GM12865 (cell line): Measurements from ENCODE around the gene MARCHF7.

ENCODE experiments used
- DNase-seq: peaks from one replicate; pipeline ENCODE4 v3.0.0; 2010; ENCODE audit warnings: low read depth
- H3K4me3 ChIP-seq: 2 replicates; pipeline ENCODE4 v1.5.1; 2011; ENCODE audit warnings: mild to moderate bottlenecking, low read depth, low read length, control low read depth
- TF ChIP-seq, protein P1 (sequence below): IDR thresholded peaks from 2 replicates; pipeline ENCODE4 v1.5.1; 2011; ENCODE audit warnings: low read length, control low read depth, low read depth, inconsistent platforms; ENCODE audit not compliant: insufficient read depth; ENCODE audit errors: missing control alignments

The MARCHF7 gene

DNA sequence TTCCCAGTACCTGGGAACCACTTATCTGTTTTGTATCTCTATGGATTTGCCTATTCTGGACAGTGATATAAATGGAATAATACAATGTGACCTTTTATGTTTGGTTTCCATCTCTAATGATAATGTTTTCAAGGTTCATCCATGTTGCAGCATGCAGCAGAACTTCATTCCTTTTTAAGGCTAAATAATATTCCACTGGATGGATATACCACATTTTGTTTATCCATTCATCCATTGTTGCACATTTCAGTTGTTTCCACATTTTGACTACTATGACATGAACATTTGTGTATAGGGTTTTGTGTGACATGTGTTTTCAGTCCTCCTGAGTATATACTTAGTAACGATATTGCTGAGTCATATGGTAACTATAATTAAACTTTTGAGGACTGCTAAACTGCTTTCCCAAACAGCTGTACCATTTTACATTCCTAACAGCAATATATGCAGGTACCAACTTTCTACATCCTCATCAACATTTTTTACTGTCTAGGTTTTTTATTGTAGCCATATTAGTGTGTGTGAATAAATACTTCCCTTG, 17.7 kb upstream of the MARCHF7 start:
- no peak for DNase-seq
- H3K4me3 ChIP-seq = no peak overlapping the region
- TF ChIP-seq, protein P1, sequence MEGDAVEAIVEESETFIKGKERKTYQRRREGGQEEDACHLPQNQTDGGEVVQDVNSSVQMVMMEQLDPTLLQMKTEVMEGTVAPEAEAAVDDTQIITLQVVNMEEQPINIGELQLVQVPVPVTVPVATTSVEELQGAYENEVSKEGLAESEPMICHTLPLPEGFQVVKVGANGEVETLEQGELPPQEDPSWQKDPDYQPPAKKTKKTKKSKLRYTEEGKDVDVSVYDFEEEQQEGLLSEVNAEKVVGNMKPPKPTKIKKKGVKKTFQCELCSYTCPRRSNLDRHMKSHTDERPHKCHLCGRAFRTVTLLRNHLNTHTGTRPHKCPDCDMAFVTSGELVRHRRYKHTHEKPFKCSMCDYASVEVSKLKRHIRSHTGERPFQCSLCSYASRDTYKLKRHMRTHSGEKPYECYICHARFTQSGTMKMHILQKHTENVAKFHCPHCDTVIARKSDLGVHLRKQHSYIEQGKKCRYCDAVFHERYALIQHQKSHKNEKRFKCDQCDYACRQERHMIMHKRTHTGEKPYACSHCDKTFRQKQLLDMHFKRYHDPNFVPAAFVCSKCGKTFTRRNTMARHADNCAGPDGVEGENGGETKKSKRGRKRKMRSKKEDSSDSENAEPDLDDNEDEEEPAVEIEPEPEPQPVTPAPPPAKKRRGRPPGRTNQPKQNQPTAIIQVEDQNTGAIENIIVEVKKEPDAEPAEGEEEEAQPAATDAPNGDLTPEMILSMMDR = no peak

DNA sequence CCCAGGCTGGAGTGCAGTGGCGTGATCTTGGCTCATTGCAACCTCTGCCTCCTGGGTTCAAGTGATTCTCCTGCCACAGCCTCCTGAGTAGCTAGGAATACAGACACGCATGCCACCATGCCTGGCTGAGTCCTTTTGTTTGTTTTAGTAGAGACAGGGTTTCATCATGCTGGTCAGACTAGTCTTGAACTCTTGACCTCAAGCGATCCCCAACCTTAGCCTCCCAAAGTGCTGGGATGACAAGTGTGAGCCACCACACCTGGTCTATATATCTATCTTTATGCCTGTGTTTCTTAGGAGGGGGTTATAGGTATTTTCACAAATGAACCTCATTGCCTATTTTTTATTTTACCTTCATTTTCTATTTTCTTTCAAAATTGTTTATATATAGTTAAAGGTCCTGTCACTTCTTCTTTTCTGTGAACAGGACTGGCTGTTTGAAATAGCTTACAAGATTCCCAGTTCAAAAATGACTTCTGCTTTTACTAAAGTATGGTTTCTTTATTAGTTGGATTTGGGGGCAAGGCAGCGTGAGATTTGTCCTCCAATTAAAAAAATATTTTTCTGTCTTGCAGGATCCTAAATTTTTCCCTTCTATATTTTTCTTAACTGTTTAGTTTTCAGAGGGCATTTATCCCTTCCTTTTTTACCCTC, 16.4 kb upstream of the MARCHF7 start:
- no peak for DNase-seq
- H3K4me3 ChIP-seq = no peak overlapping the region
- TF ChIP-seq, protein P1 = no peak

DNA sequence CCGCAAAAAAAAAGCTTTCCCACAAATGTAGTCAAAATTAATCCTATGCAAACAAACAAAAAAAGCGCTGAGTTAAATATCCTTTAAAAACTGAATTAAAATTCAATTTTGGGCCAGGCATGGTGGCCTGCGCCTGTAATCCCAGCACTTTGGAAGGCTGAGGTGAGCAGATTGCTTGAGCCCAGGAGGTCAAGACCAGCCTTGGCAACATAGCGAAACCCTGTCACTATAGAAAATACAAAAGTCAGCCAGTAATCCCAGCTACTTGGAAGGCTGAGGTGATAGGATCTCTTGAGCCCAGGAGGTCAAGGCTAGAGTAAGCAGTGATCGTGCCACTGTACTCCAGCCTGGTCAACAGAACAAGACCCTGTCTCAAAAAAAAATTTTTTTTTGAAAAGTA, 8.8 kb upstream of the MARCHF7 start:
- DNase-seq = no peak
- H3K4me3 ChIP-seq = no peak overlapping the region
- TF ChIP-seq, protein P1 = no peak

DNA sequence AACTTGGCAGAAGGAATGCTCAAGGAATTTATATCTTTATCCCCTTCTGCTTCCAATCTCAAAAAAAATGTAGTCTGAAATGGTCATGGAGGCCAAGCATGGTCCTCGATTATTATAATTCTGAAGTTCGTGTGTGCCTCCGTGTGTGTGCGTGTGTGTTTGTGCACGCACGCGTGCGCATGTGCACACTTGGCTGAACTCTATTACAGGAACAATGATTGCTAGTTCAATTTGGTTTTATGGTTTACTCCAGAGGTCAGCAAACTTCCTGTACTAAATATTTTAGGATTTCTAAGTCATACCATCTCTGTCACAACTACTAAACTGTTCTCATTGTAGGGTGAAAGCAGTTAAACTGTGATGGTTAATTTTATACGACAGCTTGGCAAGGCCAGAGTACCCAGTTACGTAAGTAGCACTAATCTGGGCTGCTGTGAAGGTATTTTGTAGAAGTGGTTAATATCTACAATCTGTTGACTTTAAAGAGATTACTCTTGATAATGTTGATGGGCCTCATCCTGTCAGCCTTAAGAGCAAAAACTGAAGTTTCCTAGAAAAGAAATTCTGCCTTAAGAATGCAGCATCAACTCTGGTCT, 5.8 kb upstream of the MARCHF7 start:
- DNase-seq = no peak
- TF ChIP-seq, protein P1 = no peak
- H3K4me3 ChIP-seq = no peak overlapping the region

DNA sequence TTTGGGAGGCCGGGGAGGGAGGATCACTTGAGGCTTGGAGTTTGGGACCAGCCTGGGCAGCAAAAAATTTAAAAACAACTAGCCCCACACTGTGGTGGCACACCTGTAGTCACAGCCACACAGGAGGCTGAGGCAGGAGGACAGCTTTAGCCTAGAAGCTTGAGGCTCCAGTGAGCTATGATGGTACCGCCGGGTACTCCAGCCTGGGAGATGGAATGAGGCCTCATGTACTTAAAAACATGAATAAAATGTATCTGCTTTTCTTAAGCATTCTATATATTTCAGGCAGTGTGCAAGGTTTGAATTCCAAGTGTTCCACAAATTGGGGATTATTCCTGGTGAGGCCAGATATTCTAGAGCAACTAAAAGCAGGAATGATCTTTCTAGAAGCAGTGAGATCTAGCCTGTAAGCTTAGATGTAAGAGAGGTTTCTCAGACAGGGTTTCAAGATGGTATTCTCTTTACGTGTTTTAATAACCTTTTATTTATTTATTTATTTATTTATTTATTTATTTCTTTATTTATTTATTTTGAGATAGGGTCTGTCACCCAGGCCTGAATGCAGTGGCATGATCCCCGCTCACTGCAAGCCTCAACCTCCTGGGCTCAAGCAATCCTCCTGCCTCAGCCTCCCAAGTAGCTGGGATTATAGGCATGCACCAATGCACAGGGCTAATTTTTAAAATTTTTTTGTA, 4.1 kb upstream of the MARCHF7 start:
- H3K4me3 ChIP-seq = no peak overlapping the region
- TF ChIP-seq, protein P1 = no peak
- DNase-seq = no peak

DNA sequence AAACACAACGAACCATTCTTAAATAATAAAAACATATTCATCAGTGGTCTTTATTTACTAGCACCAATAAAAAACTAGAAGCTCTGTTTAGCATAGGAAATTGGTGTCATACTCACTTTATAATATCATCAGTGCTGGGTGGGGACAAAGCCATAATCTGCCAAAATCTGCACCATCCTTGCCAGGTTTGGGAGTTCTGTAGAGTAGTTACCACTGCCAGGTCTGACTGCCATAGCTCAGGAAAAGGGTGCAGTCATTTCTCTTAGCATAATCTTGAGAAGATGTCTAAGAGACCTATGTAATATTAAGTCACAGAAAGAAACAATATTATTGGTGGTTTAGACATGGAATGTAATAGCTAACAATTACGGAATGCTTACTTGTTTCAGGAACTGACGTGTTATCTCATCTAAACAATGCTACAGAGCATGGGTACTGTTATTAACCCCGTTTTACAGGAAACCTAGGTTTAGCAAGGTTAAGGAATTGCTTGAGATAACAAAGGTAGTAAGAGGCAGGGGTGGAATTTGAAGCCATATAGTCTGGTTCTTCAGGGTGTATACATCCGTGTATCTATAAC, 1.6 kb upstream of the MARCHF7 start:
- TF ChIP-seq, protein P1 = no peak
- DNase-seq = no peak
- H3K4me3 ChIP-seq = no peak overlapping the region
